CD4-positive, alpha-beta T cell treated with Interleukin-21 for 1 hour (primary cell): ENCODE measurements around the gene OR2M7.
"Not testable (repeated sequence)": the region's sequence is repeated elsewhere in the genome, so short reads cannot be mapped to it uniquely, and the experiment has no call there.

Experiments used
- DNase-seq: peaks from one replicate; pipeline ENCODE4 v3.0.0-alpha.2; 2020

Gene OR2M7, protein sequence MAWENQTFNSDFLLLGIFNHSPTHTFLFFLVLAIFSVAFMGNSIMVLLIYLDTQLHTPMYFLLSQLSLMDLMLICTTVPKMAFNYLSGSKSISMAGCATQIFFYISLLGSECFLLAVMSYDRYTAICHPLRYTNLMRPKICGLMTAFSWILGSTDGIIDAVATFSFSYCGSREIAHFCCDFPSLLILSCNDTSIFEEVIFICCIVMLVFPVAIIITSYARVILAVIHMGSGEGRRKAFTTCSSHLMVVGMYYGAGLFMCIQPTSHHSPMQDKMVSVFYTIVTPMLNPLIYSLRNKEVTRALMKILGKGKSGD

DNA sequence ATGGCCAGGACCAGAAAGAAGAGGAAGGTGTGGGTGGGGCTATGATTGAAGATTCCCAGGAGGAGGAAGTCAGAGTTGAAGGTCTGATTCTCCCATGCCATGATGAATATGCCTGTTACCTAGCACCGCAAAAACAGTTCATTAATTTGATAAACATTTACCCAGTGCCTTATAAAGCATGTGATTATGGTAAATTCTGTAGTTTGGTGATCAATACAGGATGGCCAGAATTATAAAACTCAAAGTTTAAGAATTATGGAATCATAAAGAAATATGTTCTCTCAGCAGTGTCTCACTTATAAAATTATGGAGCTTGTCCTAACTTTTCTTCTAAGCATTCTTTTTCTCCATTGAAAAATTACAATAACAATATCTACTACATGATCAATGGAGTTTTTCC is at the start of gene OR2M7:
TSS of gene OR2M7 (minus strand) at position 101 of the 400 bp plus-strand sequence. CDS start at position 101, 0 bp downstream.
- no peak for DNase-seq

- no peak for DNase-seq
Observed at GRCh38 chr1:248373761-248374160, 49.4 kb upstream of the OR2M7 start.

DNA sequence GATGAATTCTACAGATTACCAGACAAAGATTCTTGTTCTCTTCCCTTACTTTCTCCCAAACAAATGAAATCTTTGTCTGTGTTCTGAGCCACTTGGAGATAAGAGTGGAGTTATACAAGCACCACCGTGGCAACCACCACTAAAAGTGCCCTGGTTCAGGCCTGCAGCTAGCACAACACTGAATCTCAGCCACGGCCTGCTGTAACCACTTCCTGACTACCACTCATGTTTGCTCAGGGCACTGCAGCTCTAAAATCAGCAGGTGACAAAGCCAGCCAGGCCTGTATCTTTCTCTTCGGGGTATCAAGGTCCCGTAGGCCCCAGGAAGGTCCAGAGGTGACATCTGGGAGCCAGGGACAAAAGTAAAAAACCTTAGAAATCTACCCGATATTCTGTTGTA is 48.0 kb upstream of the OR2M7 start:
- no peak for DNase-seq

GRCh38 chr1:248366609-248367008 is 42.2 kb upstream of the OR2M7 start:
- DNase-seq = no peak

DNA sequence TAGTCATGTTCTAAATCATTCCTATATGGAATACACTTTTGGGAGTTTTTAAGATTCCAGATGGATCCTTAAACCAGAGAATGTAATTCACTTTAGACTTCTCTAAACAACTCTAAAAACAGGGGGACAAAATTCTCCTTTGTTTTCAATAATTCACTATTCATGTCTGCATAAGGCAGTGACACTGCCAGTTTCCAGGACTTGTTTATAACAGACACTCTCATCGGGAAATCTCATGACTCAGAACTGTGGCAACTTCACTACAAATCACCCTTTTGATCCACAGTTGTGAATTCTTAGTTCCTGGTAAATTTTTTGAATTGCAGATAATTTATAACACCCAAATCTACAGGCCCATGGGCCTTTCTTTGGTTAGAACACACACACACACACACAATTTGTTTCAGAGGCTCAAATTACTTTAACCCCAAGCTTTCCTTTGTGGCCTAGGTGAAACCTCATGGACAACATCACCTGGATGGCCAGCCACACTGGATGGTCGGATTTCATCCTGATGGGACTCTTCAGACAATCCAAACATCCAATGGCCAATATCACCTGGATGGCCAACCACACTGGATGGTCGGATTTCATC is 36.9 kb upstream of the OR2M7 start, which contains the start of gene OR2T4:
TSS of gene OR2T4 (plus strand) at position 545 of the 595 bp plus-strand sequence. CDS start at position 545, 0 bp downstream.
- DNase-seq = no peak

DNA sequence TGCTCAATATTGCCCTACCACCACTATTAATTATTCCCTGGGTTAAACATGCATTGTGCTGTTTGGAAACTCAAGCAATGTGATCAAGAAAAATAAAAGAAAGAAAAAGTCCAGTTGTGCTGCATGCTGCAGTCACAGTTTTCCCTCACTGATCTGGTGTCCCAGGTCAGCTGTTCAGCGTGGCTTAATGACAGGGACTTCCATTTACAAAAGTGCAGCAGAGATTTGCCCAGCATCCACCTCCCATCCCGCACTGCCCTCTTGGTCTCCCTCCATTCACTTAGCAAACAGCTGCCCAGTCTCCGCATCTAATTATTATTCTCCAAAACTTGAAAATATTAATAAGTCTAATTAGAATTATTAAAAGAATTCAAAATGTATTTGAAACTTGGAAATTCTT is 35.0 kb upstream of the OR2M7 start:
- no peak for DNase-seq

DNA sequence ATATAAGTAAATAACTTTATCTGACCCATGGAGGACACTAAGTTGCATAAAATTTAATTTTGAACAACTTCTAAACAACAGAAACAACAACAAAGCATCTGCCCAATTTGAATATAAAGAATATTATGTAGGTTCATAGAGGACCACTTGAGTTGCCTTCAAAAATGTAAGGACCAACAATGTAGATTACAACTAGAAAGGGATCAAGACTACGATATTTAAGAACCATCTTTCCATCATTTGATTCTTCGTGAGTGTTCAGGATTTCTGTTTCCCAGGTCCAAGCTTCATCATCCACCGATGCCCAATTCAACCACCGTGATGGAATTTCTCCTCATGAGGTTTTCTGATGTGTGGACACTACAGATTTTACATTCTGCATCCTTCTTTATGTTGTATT is 24.1 kb upstream of the OR2M7 start, which contains the start of gene OR14C36:
TSS of gene OR14C36 (plus strand) at position 301 of the 400 bp plus-strand sequence. CDS start at position 301, 0 bp downstream.
- DNase-seq = no peak

- DNase-seq = no peak
Observed at GRCh38 chr1:248343451-248343850, 19.1 kb upstream of the OR2M7 start.

DNA sequence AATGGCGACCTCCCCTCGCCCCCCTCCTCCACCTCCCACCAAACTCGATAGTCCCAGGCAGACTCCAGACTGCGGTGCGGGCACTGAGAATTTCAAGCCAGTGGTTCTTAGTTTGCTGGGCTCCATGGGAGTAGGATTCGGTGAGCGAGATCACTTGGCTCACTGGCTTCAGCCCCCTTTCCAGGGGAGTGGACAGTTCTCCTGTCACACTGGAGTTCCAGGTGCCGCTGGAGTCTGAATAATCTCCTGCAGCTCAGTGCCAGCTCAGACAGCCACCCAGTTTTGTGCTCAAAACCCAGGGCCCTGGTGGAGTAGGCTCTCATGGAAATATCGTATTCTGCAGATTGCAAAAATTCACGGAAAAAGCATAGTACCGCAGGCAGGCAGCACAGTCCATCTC is 7.6 kb downstream of the OR2M7 start:
- DNase-seq = no peak

DNA sequence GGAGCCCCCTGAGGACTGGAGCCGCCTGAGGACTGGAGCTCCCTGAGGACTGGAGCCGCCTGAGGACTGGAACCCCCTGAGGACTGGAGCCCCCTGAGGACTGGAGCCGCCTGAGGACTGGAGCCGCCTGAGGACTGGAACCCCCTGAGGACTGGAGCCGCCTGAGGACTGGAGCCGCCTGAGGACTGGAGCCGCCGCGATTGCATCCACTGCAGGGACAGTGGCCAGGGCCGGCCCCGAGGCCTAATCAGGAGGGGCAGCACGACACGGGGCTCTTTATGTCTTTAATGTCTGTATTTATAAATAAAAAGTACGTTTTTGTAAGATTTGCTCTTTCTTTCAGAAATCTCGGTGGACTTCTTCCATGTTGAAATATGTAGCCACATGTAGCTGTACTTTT is 17.6 kb downstream of the OR2M7 start:
- DNase-seq = not testable (repeated sequence)

DNA sequence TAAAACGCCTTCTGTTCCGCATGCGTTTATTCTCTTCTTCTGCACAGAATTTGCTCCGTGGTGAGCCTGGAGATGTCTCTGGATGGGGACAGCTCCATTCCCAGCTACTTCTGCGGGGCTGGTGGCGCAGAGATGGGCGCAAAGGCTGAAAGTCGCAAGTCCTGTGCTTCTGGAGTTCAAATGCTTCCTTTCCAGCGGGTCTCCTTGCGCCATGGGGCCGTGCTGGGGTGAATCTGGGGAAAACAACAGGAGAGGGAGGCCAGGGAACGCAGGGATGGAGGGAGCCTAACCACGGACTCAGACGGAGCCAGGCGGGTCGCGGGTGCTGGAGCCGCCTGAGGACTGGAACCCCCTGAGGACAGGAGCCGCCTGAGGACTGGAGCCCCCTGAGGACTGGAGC is 18.3 kb downstream of the OR2M7 start:
- no peak for DNase-seq

DNA sequence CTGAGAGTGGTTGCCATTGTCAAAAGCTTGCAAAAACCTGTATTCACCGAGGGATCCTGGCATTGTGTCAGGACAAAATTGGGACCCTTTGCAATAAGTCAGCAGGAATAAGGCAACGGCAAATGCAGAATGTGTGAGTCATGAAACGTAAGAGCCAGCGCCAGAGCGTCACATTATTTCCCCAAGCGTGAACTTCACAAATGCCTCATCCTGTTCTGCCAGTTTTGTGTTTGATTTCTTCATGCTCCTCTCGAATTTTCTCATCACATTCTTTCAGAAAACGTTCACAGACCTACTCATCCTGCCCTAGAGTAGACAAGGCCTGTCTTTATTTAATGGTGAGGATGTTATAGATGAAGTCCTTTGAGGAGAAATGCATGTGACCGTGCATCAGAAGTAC is 18.7 kb downstream of the OR2M7 start:
- not testable (repeated sequence) for DNase-seq

- no peak for DNase-seq
Observed at GRCh38 chr1:248303324-248303723, 21.0 kb downstream of the OR2M7 start, which contains the start of gene OR2T12. OR2T12 (minus strand) TSS chr1:248303424; CDS start chr1:248295578, 7,846 bp downstream.

GRCh38 chr1:248288391-248288790 is 36.0 kb downstream of the OR2M7 start:
- DNase-seq = no peak

GRCh38 chr1:248277876-248278275 is 46.5 kb downstream of the OR2M7 start, which contains the start of gene OR2T33:
OR2T33 (minus strand) TSS chr1:248277976; CDS start chr1:248273814, 4,162 bp downstream.
- DNase-seq = no peak
